ENCODE data around the gene ZNF787.
A peak's percentile ranks its signal among the peaks of the same experiment; 100 is the strongest.
"Not testable (repeated sequence)": the region's sequence is repeated elsewhere in the genome, so short reads cannot be mapped to it uniquely, and the experiment has no call there.

The ZNF787 gene

GRCh38 chr19:56106993-56107392 is 14.1 kb downstream of the ZNF787 start:
- TF ChIP-seq CTCF (conservative IDR thresholded peaks at IDR 0.05; ENCODE audit: low read depth, low read length): no peak
- DNase-seq (ENCODE audit: low read depth): no peak

GRCh38 chr19:56106397-56106849 is 14.7 kb downstream of the ZNF787 start:
- no peak for DNase-seq (ENCODE audit: low read depth)
- H3K4me3 ChIP-seq (ENCODE audit: low read depth, low read length): no peak overlapping the region
- no peak for TF ChIP-seq CTCF (conservative IDR thresholded peaks at IDR 0.05; ENCODE audit: low read depth, low read length)

More at GRCh38 chr19:56106993-56107392, 14.1 kb downstream of the ZNF787 start:
- no peak overlapping the region for H3K4me3 ChIP-seq (ENCODE audit: low read depth, low read length)

GRCh38 chr19:56105831-56106396 is 15.2 kb downstream of the ZNF787 start:
- not testable (repeated sequence) for DNase-seq (ENCODE audit: low read depth); H3K4me3 ChIP-seq (ENCODE audit: low read depth, low read length)

GRCh38 chr19:56105090-56105701 is 15.9 kb downstream of the ZNF787 start:
- no peak overlapping the region for H3K4me3 ChIP-seq (ENCODE audit: low read depth, low read length)
- peak; percentile 70 for TF ChIP-seq CTCF (conservative IDR thresholded peaks at IDR 0.05; ENCODE audit: low read depth, low read length)
- peak; percentile 75 for DNase-seq (ENCODE audit: low read depth)

- TF ChIP-seq CTCF (conservative IDR thresholded peaks at IDR 0.05; ENCODE audit: low read depth, low read length): no peak
- no peak for DNase-seq (ENCODE audit: low read depth)
- H3K4me3 ChIP-seq (ENCODE audit: low read depth, low read length): no peak overlapping the region
Measured at GRCh38 chr19:56104423-56104822, 16.7 kb downstream of the ZNF787 start.

GRCh38 chr19:56103027-56103614 is 18.0 kb downstream of the ZNF787 start:
- no peak for TF ChIP-seq CTCF (conservative IDR thresholded peaks at IDR 0.05; ENCODE audit: low read depth, low read length)
- H3K4me3 ChIP-seq (ENCODE audit: low read depth, low read length): no peak overlapping the region
- no peak for DNase-seq (ENCODE audit: low read depth)

- H3K4me3 ChIP-seq (ENCODE audit: low read depth, low read length): no peak overlapping the region
- no peak for DNase-seq (ENCODE audit: low read depth)
- no peak for TF ChIP-seq CTCF (conservative IDR thresholded peaks at IDR 0.05; ENCODE audit: low read depth, low read length)
Measured at GRCh38 chr19:56101746-56102535, 19.2 kb downstream of the ZNF787 start.

Measured in choroid plexus epithelial cell (primary cell).